ENCODE results near the gene RANBP1. TPM values are rescaled to one million over a fixed set of nuclear protein-coding genes. Genes with fewer than 3 reads are reported as not detected.

The RANBP1 gene
- total RNA-seq, 1 experiment from 2014 or later: 168 TPM

DNA sequence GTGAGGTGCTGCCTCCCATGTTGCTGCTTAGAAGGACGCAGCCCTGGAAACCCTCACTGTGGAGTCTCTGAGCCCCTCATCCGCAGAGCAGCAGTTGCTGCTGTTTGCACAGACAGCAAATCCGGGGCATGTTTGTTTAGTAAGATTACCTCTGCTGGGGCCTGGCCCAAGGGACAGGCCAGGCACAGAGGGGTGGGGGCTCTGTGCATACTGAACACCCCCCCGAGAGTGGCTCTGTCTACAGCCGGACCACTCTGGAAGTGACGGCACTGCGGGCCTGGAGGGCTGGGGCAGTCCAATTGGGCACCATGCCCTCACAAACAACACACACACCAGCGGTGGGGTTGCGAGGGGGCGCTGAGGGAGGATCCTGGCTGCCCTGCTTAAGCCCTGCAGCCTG is 57.9 kb downstream of the RANBP1 start:
- H2AFZ ChIP-seq: no peak overlapping the region
- no peak overlapping the region for H3K27ac ChIP-seq
- TF ChIP-seq EZH2 (IDR thresholded peaks at IDR 0.05; ENCODE audit: low read depth): no peak
- TF ChIP-seq, protein P1, sequence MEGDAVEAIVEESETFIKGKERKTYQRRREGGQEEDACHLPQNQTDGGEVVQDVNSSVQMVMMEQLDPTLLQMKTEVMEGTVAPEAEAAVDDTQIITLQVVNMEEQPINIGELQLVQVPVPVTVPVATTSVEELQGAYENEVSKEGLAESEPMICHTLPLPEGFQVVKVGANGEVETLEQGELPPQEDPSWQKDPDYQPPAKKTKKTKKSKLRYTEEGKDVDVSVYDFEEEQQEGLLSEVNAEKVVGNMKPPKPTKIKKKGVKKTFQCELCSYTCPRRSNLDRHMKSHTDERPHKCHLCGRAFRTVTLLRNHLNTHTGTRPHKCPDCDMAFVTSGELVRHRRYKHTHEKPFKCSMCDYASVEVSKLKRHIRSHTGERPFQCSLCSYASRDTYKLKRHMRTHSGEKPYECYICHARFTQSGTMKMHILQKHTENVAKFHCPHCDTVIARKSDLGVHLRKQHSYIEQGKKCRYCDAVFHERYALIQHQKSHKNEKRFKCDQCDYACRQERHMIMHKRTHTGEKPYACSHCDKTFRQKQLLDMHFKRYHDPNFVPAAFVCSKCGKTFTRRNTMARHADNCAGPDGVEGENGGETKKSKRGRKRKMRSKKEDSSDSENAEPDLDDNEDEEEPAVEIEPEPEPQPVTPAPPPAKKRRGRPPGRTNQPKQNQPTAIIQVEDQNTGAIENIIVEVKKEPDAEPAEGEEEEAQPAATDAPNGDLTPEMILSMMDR (conservative IDR thresholded peaks at IDR 0.05): no peak
- H3F3A ChIP-seq (ENCODE audit: insufficient read depth, low read depth): no peaks in the 10 kb centered on the region
- H3K36me3 ChIP-seq (ENCODE audit: low read depth): no peaks in the 10 kb centered on the region
- no peaks in the 10 kb centered on the region for H3K9me2 ChIP-seq (ENCODE audit: insufficient read depth)
- POLR2A ChIA-PET (ENCODE audit: unreplicated experiment): no interaction called here
- H3K4me1 ChIP-seq (replicated peaks; ENCODE audit: insufficient read depth): no peaks in the 10 kb centered on the region
- no peak overlapping the region for H3K4me3 ChIP-seq
- no peaks in the 10 kb centered on the region for H4K20me1 ChIP-seq (ENCODE audit: insufficient read depth)
- peaks cover 22% of the 10 kb centered on the region for H3K27me3 ChIP-seq (ENCODE audit: insufficient read depth, low read depth)
- intact Hi-C loops (cut with micrococcal nuclease; ENCODE audit: unreplicated experiment): no loop called here
- no peak for DNase-seq
- no peaks in the 10 kb centered on the region for H3K79me2 ChIP-seq (ENCODE audit: low read depth)
- BruUV-seq (replicated peaks): no TSS peak
- CTCF ChIA-PET: no interaction called here
- H3K9me3 ChIP-seq (ENCODE audit: insufficient read depth, low read depth): no peaks in the 10 kb centered on the region
- H3K4me2 ChIP-seq: no peak overlapping the region

DNA sequence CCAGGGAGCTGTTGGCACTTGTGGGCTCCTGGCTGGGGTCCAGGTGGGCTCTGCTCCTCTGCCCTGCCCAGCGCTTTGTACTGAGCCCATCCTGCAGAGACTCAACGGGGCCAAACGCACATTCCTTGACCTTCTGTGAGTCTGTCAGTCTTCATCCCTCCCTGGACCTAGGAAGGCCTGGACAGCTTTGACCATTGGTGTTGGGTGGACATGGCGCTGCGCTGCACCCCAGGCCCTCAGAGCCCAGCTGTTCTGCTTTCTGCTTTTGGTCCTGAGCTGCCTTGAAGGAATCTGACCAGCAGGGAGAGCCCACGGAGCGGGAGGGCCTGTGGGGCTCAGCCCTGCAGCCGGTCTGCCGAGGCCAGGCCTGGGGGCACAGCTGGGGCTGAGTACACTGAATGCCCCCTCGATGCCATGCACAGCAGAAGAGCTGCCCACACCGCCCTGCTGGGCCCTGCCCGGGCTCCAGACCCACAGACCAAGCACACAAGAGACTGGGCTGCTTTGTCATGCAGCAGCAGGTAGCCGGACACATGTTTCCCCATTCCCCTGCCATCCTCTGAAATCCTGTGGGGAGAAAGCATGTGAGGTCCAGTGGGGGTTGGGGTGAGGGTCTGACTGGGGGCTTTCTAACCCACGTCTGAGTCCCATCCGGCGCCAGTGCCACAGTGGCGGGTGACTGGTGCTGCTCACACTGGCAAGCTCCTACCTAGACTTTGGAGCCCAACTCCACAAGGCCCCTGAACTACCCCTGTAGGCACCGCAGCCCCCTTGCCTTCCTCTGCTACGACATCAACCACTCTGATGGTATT is 59.1 kb downstream of the RANBP1 start:
- TF ChIP-seq EZH2 (IDR thresholded peaks at IDR 0.05; ENCODE audit: low read depth): no peak
- TF ChIP-seq, protein P1 (conservative IDR thresholded peaks at IDR 0.05): no peak; the same call in 1 of the 2 replicates
- H3F3A ChIP-seq (ENCODE audit: insufficient read depth, low read depth): no peaks in the 10 kb centered on the region
- H3K4me1 ChIP-seq (replicated peaks; ENCODE audit: insufficient read depth): no peaks in the 10 kb centered on the region
- no peaks in the 10 kb centered on the region for H3K79me2 ChIP-seq (ENCODE audit: low read depth)
- H3K9me3 ChIP-seq (ENCODE audit: insufficient read depth, low read depth): no peaks in the 10 kb centered on the region
- BruUV-seq (replicated peaks): no TSS peak
- H3K9me2 ChIP-seq (ENCODE audit: insufficient read depth): no peaks in the 10 kb centered on the region
- H3K36me3 ChIP-seq (ENCODE audit: low read depth): no peaks in the 10 kb centered on the region
- peaks cover 30% of the 10 kb centered on the region for H3K27me3 ChIP-seq (ENCODE audit: insufficient read depth, low read depth)
- no peak overlapping the region for H2AFZ ChIP-seq
- no peak overlapping the region for H3K4me3 ChIP-seq
- H3K4me2 ChIP-seq: no peak overlapping the region
- DNase-seq: no peak
- CTCF ChIA-PET: no interaction called here
- POLR2A ChIA-PET (ENCODE audit: unreplicated experiment): no interaction called here
- H4K20me1 ChIP-seq (ENCODE audit: insufficient read depth): no peaks in the 10 kb centered on the region
- intact Hi-C loops (cut with micrococcal nuclease; ENCODE audit: unreplicated experiment): no loop called here
- no peak overlapping the region for H3K27ac ChIP-seq

DNA sequence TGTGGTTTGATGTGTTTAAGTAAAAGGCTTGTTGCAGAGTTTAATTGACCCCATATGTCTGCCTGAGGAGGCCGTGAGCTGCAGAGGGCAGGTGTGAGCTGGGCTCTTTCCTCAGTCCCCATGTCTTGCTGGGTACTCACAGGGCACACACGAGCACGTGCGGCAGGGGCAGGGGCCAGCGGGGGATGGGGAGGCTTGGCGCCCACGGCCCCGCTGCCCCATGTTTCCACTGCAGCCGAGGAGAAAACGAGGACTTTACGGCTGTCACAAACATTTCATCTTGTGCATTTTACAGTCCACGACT is 59.6 kb downstream of the RANBP1 start:
- no peaks in the 10 kb centered on the region for H3K79me2 ChIP-seq (ENCODE audit: low read depth)
- no peak for DNase-seq
- ChIA-PET POLR2A (ENCODE audit: unreplicated experiment) (no interaction called here), CTCF (no interaction called here)
- no peaks in the 10 kb centered on the region for H3F3A ChIP-seq (ENCODE audit: insufficient read depth, low read depth)
- H3K9me3 ChIP-seq (ENCODE audit: insufficient read depth, low read depth): no peaks in the 10 kb centered on the region
- H3K9me2 ChIP-seq (ENCODE audit: insufficient read depth): no peaks in the 10 kb centered on the region
- intact Hi-C loops (cut with micrococcal nuclease; ENCODE audit: unreplicated experiment): no loop called here
- H3K4me2 ChIP-seq: no peak overlapping the region
- TF ChIP-seq EZH2 (IDR thresholded peaks at IDR 0.05; ENCODE audit: low read depth): no peak
- TF ChIP-seq, protein P1 (conservative IDR thresholded peaks at IDR 0.05): no peak
- no peaks in the 10 kb centered on the region for H3K36me3 ChIP-seq (ENCODE audit: low read depth)
- BruUV-seq (replicated peaks): no TSS peak
- H2AFZ ChIP-seq: no peak overlapping the region
- H3K4me1 ChIP-seq (replicated peaks; ENCODE audit: insufficient read depth): no peaks in the 10 kb centered on the region
- H4K20me1 ChIP-seq (ENCODE audit: insufficient read depth): no peaks in the 10 kb centered on the region
- H3K4me3 ChIP-seq: no peak overlapping the region
- H3K27me3 ChIP-seq (ENCODE audit: insufficient read depth, low read depth): peaks cover 31% of the 10 kb centered on the region
- H3K27ac ChIP-seq: no peak overlapping the region
